Ovary (tissue), 9 donors: ENCODE results near the gene IFI30. TPM values are rescaled to one million over a fixed set of nuclear protein-coding genes. Genes with fewer than 3 reads are reported as not detected.

Experiments
- DNase-seq, 5 donors: peaks; one replicate each; pipeline ENCODE4 v3.0.0-alpha.2; 2019 to 2020
- H3K27ac ChIP-seq, 2 donors: fragments of 200-600 bp; one replicate each; pipeline versions ENCODE4 v1.5.1 to v1.8.0; 2019 to 2022
- H3K27me3 ChIP-seq: fragments of 200-600 bp; one replicate; pipeline ENCODE4 v1.8.0; 2022
- H3K36me3 ChIP-seq: fragments of 200-600 bp; sonication (generic); one replicate; pipeline ENCODE4 v1.5.1; 2019
- H3K4me1 ChIP-seq: one replicate; pipeline ENCODE4 v1.8.1; 2013; ENCODE audit warnings: mild to moderate bottlenecking, moderate library complexity; ENCODE audit not compliant: insufficient read depth
- H3K4me3 ChIP-seq: fragments of 200-600 bp; sonication (generic); one replicate; pipeline ENCODE4 v1.5.1; 2017
- H3K9me3 ChIP-seq, 2 donors: fragments of 200-600 bp in 1 of 2; sonication (generic) in 1 of 2; one replicate each; pipeline versions ENCODE4 v1.5.1 to v1.8.1; 2013 to 2019; ENCODE audit warnings: mild to moderate bottlenecking in 1 of 2, moderate library complexity in 1 of 2
- CTCF ChIP-seq, 3 donors: fragments of 450-650 bp in 2 of 3; fragments of 200-600 bp in 1 of 3; IDR thresholded peaks; one replicate each; pipeline versions ENCODE4 v1.5.1 to v1.8.0; 2016 to 2022; ENCODE audit warnings: antibody characterized with exemption in 3 of 3, mild to moderate bottlenecking in 1 of 3
- EP300 ChIP-seq: sonication (generic); formaldehyde crosslinking; IDR thresholded peaks from one replicate; pipeline ENCODE4 v1.6.1; 2017; ENCODE audit warnings: antibody characterized with exemption
- POLR2A ChIP-seq: fragments of 450-650 bp; IDR thresholded peaks from one replicate; pipeline ENCODE4 v1.6.1; 2017; ENCODE audit warnings: antibody characterized with exemption, mild to moderate bottlenecking, moderate library complexity
- WGBS, 3 donors: extraction: QIAGEN DNeasy Blood & Tissue Kit in 1 of 3; methylation state at CpG; one replicate each; pipeline versions ENCODE4 v1.1.5 to v1.1.7; 2013 to 2017; 5-methylcytosine and 5-hydroxymethylcytosine counted together
- intact Hi-C, 4 donors: fragments of 100-400 bp; cut with DNase I; formaldehyde crosslinking; loops; one replicate each; pipeline versions ENCODE4 v1.11.0 to v1.15.1; 2022 to 2023
- polyA plus RNA-seq, 2 donors: library from polyadenylated mRNA; stranded (reverse); fragments of 200-250 nt in 1 of 2; fragments of 350-450 nt in 1 of 2; fragmentation: Illumina TruSeq in 1 of 2; extraction: RNeasy Lipid Tissue Mini Kit (QIAGEN cat#74804) in 1 of 2; gene quantifications; one replicate each; pipeline ENCODE4 v1.2.3, GENCODE V29; 2013 to 2014
- total RNA-seq, 7 donors: library from RNA; depleted of rRNA in 2 of 7; stranded (reverse); fragments of >200 nt in 2 of 7; fragmentation: NEBNext Ultra II Directional in 3 of 7; extraction: Animal tissue kit (Norgen Biotek cat#: 25700) in 3 of 7; gene quantifications; one replicate each; pipeline versions ENCODE4 v1.1.0 to v1.2.4, GENCODE V29; 2016 to 2023
- donor health status: DM: no; HTN: no; CAD: no; lungs with moderate emphysema.
- donor health status: DM: no; HTN: no; CAD: no.
- donor health status: Bipolar disorder and iron deficiency.
- donor health status: DM: yes; HTN: yes; CAD: no.
- donor health status: DM: no; HTN: no; CAD: no.
- donor health status: DM: yes; HTN: yes; CAD: no.

Gene IFI30
- total and polyA plus RNA-seq, 9 donors: 10.1 to 70.9 (median 21.8) TPM

- Histone ChIP-seq H3K9me3 (no peaks in the 10 kb centered on the region), H3K4me1 (peaks cover 6% of the 10 kb centered on the region), H3K27me3 (no peaks in the 10 kb centered on the region), H3K27ac (peak within 1 kb of the TSS; percentile 81 to 95), H3K36me3 (no peaks in the 10 kb centered on the region), H3K4me3 (peak within 1 kb of the TSS; percentile 62)
- WGBS, 3 donors: 0 to 1% (median 0%) methylated on average over 41 to 74 of the region's 74 CpGs
- intact Hi-C loops: loop anchor here in 3 of 4 donors (2.0 to 10.0 kb wide), 4 partner anchors 60 to 222 kb away; partner anchors contain the start of gene SSBP4 (in 1 of the 3)
- TF ChIP-seq EP300 (peak; percentile 37), CTCF (IDR thresholded peaks at IDR 0.05) (peak in 2 of 3 donors; percentile 2 to 23), POLR2A (peak; percentile 93)
- peak; percentile 98 to 100 (median 99) for DNase-seq
Measured at GRCh38 chr19:18192673-18193387, 19.2 kb downstream of the IFI30 start, which contains the start of gene MPV17L2. TSS of gene MPV17L2 (plus strand) at chr19:18193218. CDS start at chr19:18193282, 64 bp downstream.

DNA sequence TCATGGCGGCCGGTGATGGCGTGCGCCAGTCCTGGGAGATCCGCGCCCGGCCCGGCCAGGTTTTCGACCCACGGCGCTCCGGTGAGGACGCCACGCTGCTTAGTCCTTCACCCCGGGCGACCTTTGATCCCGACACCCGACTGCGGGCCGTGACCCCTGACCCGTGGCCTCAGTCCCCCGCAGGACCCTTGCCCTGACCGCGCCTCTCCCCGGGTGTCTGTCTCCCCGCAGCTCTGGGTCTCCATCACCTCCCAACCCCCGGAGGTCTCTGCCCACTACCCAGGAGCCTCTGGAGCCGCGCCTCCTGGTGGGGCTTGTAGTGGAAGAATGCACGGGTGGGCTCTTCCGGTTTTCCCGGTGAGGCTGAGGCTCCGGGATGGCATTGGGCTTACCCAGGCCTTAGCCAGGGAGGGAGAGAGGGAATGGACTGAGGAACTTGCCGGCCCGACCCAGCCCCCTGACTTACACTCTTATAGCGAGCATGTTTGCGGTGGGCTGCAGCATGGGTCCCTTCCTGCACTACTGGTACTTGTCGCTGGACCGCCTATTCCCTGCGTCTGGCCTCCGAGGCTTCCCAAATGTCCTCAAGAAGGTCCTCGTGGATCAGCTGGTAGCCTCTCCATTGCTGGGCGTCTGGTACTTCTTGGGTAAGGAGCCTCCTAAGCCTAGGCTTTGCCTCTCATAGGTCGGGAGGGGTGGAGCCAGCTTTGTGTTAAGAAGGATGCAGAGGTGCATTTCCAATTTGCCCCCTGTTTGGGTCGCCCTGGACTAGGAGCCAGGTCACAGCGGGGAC lies 20.0 kb downstream of the IFI30 start:
- Histone ChIP-seq H3K4me3 (peak overlapping the region; percentile 62), H3K4me1 (peaks cover 6% of the 10 kb centered on the region), H3K27me3 (no peaks in the 10 kb centered on the region), H3K27ac (peak overlapping the region; percentile 81 to 95), H3K36me3 (no peaks in the 10 kb centered on the region), H3K9me3 (no peaks in the 10 kb centered on the region)
- TF ChIP-seq POLR2A (no peak), CTCF (IDR thresholded peaks at IDR 0.05) (no peak), EP300 (no peak)
- intact Hi-C loops: loop anchor here in 3 of 4 donors (2.0 to 10.0 kb wide), 4 partner anchors 59 to 221 kb away; partner anchors contain the start of gene SSBP4 (in 1 of the 3)
- DNase-seq: peak in 3 of 5 donors; percentile 63 to 82 (median 77)
- 2 to 7% (median 5%) methylated on average over 29 to 46 of the region's 46 CpGs for WGBS, 3 donors

DNA sequence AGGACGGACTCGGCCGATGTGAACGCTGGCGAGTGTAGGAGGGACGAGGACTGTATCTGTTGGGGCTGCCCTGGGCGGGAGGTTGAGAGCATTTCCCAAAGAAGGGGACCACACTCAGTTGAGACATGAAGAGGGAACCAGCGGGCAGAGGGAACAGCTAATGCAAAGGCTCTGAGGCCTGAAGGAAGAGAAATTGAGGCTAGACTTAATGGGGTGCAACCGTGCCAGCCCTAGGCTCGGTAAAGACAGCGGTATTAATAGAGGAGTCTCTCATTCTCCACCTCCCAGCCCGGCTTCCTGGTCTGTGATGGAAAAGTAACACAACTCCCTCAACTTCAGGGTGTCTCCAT lies 20.5 kb downstream of the IFI30 start:
- Histone ChIP-seq H3K4me1 (peaks cover 6% of the 10 kb centered on the region), H3K9me3 (no peaks in the 10 kb centered on the region), H3K4me3 (peak overlapping the region; percentile 62), H3K27ac (peak overlapping the region in 1 of 2 donors; percentile 66), H3K27me3 (no peaks in the 10 kb centered on the region), H3K36me3 (no peaks in the 10 kb centered on the region)
- no peak for DNase-seq
- TF ChIP-seq POLR2A: no peak
- no peak for TF ChIP-seq CTCF (IDR thresholded peaks at IDR 0.05)
- no peak for TF ChIP-seq EP300
- intact Hi-C loops: loop anchor here in 2 of 4 donors (5.0 to 10.0 kb wide), 3 partner anchors 61 to 221 kb away; partner anchors contain the start of gene SSBP4 (in 1 of the 2)
- WGBS, 3 donors: 30 to 41% (median 33%) methylated on average over 12 of the region's 12 CpGs

DNA sequence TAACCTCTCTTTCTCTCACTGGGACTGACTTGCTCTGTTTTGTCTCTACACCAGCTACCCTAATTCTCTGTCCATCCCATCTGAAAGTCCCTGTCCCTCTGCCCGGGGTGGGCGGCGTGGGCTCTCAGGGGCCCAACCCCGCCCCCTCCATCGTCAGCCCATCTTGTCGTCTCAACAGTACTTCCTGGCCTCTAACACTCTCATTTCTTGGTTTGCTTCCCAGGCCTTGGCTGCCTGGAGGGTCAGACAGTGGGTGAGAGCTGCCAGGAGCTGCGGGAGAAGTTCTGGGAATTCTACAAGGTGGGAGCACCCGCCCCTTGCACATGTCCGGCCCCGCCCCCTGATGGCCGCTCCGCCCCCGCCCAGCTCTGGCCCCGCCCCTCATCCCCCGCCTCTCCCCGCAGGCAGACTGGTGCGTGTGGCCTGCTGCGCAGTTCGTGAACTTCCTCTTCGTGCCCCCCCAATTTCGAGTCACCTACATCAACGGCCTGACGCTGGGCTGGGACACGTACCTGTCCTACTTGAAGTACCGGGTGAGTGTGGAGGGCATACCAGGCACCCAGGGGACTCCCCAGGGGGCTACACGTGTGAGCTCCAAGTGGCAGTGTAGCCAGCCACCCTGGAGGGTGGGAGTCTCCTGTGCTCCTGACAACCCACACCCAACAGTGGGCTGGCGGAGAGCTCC lies 21.1 kb downstream of the IFI30 start:
- Histone ChIP-seq H3K9me3 (no peaks in the 10 kb centered on the region), H3K4me1 (peaks cover 6% of the 10 kb centered on the region), H3K27me3 (no peaks in the 10 kb centered on the region), H3K4me3 (peak overlapping the region; percentile 62), H3K27ac (peak overlapping the region in 1 of 2 donors; percentile 66), H3K36me3 (no peaks in the 10 kb centered on the region)
- intact Hi-C loops: loop anchor here in 2 of 4 donors (5.0 to 10.0 kb wide), 3 partner anchors 60 to 220 kb away; partner anchors contain the start of gene SSBP4 (in 1 of the 2)
- TF ChIP-seq POLR2A: no peak
- TF ChIP-seq CTCF (IDR thresholded peaks at IDR 0.05): no peak
- no peak for TF ChIP-seq EP300
- 14 to 22% (median 16%) methylated on average over 25 to 27 of the region's 27 CpGs for WGBS, 3 donors
- peak; percentile 79 to 87 (median 82) for DNase-seq
